Chondrocyte (in vitro differentiated cells): ENCODE data around the gene VSTM4. TPM values are rescaled to one million over a fixed set of nuclear protein-coding genes. Genes with fewer than 3 reads are reported as not detected.

ENCODE experiments used
- DNase-seq: peaks from one replicate; pipeline ENCODE4 v3.0.0; 2021; ENCODE audit warnings: mixed read lengths, low spot score
- H3K27ac Mint-ChIP-seq: one replicate; pipeline ENCODE4 v1.8.0; 2021; ENCODE audit warnings: mild to moderate bottlenecking, moderate library complexity, mixed read lengths; ENCODE audit not compliant: unreplicated experiment
- H3K27me3 Mint-ChIP-seq: 2 replicates; pipeline ENCODE4 v1.8.0; 2021; ENCODE audit warnings: low read depth, mixed read lengths
- H3K36me3 Mint-ChIP-seq: 2 replicates; pipeline ENCODE4 v1.8.0; 2021; ENCODE audit warnings: low read depth, mixed read lengths
- H3K4me1 Mint-ChIP-seq: 2 replicates; pipeline ENCODE4 v1.8.0; 2021; ENCODE audit warnings: low read depth, mild to moderate bottlenecking, mixed read lengths
- H3K4me3 Mint-ChIP-seq: one replicate; pipeline ENCODE4 v1.8.0; 2021; ENCODE audit warnings: mild to moderate bottlenecking, moderate library complexity, mixed read lengths; ENCODE audit not compliant: unreplicated experiment
- H3K9me3 Mint-ChIP-seq: 2 replicates; pipeline ENCODE4 v1.8.0; 2021; ENCODE audit warnings: low read depth, mixed read lengths
- CTCF ChIP-seq: fragments of 200-600 bp; sonication (generic); IDR thresholded peaks from 2 replicates; pipeline ENCODE4 v1.5.0; 2021; ENCODE audit warnings: antibody characterized with exemption, mild to moderate bottlenecking, moderate library complexity
- total RNA-seq: library from RNA; stranded (reverse); gene quantifications from 3 replicates; pipeline ENCODE4 v1.2.1, GENCODE V29; 2021

Gene VSTM4
- total RNA-seq, 1 donor from 2014 or later, result 7.2 TPM

GRCh38 chr10:49133706-49134248, 18.5 kb upstream of the VSTM4 start, which contains the start of gene FAM170B:
TSS of gene FAM170B (minus strand) at chr10:49134021. CDS start at chr10:49133918, 103 bp downstream.
- Mint-ChIP-seq H3K9me3 (peaks cover 8% of the 10 kb centered on the region), H3K27me3 (peaks cover 11% of the 10 kb centered on the region), H3K4me3 (no peak within 1 kb of the TSS), H3K27ac (no peak within 1 kb of the TSS), H3K4me1 (peaks cover 9% of the 10 kb centered on the region), H3K36me3 (no peaks in the 10 kb centered on the region)
- TF ChIP-seq CTCF, result no peak
- no peak for DNase-seq

- TF ChIP-seq CTCF, result no peak
- no peak for DNase-seq
- Mint-ChIP-seq H3K4me1 (peaks cover 6% of the 10 kb centered on the region), H3K4me3 (no peak overlapping the region), H3K36me3 (no peaks in the 10 kb centered on the region), H3K27ac (no peak overlapping the region), H3K27me3 (peaks cover 14% of the 10 kb centered on the region), H3K9me3 (peaks cover 7% of the 10 kb centered on the region)
These were observed 17.0 kb upstream of the VSTM4 start for GRCh38 chr10:49132362-49132737.

- no peak for TF ChIP-seq CTCF
- peaks cover under 1% of the 10 kb centered on the region for H3K9me3 Mint-ChIP-seq
- H3K4me1 Mint-ChIP-seq, result peaks cover 6% of the 10 kb centered on the region
- peaks cover 14% of the 10 kb centered on the region for H3K27me3 Mint-ChIP-seq
- no peak overlapping the region for H3K27ac Mint-ChIP-seq
- no peak for DNase-seq
- no peaks in the 10 kb centered on the region for H3K36me3 Mint-ChIP-seq
- no peak overlapping the region for H3K4me3 Mint-ChIP-seq
These were observed 16.4 kb upstream of the VSTM4 start for GRCh38 chr10:49131507-49132361.

- Mint-ChIP-seq H3K27me3 (peaks cover 10% of the 10 kb centered on the region), H3K9me3 (no peaks in the 10 kb centered on the region)
These were observed 14.1 kb upstream of the VSTM4 start for GRCh38 chr10:49129376-49129775.

More at GRCh38 chr10:49129376-49129775, 14.1 kb upstream of the VSTM4 start:
- DNase-seq, result no peak
- Mint-ChIP-seq H3K36me3 (no peaks in the 10 kb centered on the region), H3K4me3 (no peak overlapping the region), H3K4me1 (no peaks in the 10 kb centered on the region), H3K27ac (no peak overlapping the region)
- no peak for TF ChIP-seq CTCF
